GM18951 (cell line): ENCODE results near the gene TNFRSF4.

Experiments
- POLR2A ChIP-seq: IDR thresholded peaks from 4 replicates; pipeline ENCODE4 v1.6.1; 2011; ENCODE audit warnings: mild to moderate bottlenecking; ENCODE audit not compliant: insufficient read length, insufficient read depth; ENCODE audit errors: extremely low read depth
- in situ Hi-C: fragments of 300-500 bp; cut with MboI; formaldehyde crosslinking; loops from one replicate; pipeline ENCODE4 v1.12.0; 2022; ENCODE audit warnings: low sequenced_read_pairs, mixed read lengths, inconsistent platforms; ENCODE audit not compliant: unreplicated experiment

TNFRSF4 gene

GRCh38 chr1:1242461-1243265 lies 28.7 kb upstream of the TNFRSF4 start:
- in situ Hi-C loops: no loop called here
- TF ChIP-seq POLR2A: no peak

- in situ Hi-C loops: no loop called here
- TF ChIP-seq POLR2A: no peak
Measured at GRCh38 chr1:1241588-1242219, 27.8 kb upstream of the TNFRSF4 start.

GRCh38 chr1:1240822-1241587 lies 27.1 kb upstream of the TNFRSF4 start:
- in situ Hi-C loops: no loop called here
- no peak for TF ChIP-seq POLR2A

- TF ChIP-seq POLR2A: no peak
Measured at GRCh38 chr1:1240348-1240732, 26.4 kb upstream of the TNFRSF4 start.

GRCh38 chr1:1239614-1240347 lies 25.8 kb upstream of the TNFRSF4 start:
- no peak for TF ChIP-seq POLR2A
- in situ Hi-C loops: no loop called here

More at GRCh38 chr1:1240348-1240732, 26.4 kb upstream of the TNFRSF4 start:
- in situ Hi-C loops: no loop called here

GRCh38 chr1:1239227-1239613 lies 25.3 kb upstream of the TNFRSF4 start:
- in situ Hi-C loops: no loop called here
- TF ChIP-seq POLR2A: no peak

GRCh38 chr1:1238702-1239178 lies 24.8 kb upstream of the TNFRSF4 start:
- in situ Hi-C loops: no loop called here
- no peak for TF ChIP-seq POLR2A

- TF ChIP-seq POLR2A: no peak
- in situ Hi-C loops: no loop called here
Measured at GRCh38 chr1:1237874-1238701, 24.1 kb upstream of the TNFRSF4 start.

GRCh38 chr1:1236945-1237873 lies 23.3 kb upstream of the TNFRSF4 start:
- in situ Hi-C loops: no loop called here
- no peak for TF ChIP-seq POLR2A

GRCh38 chr1:1236176-1236763 lies 22.3 kb upstream of the TNFRSF4 start:
- in situ Hi-C loops: no loop called here
- no peak for TF ChIP-seq POLR2A
